Activated gamma-delta T cell (primary cell): ENCODE measurements around the gene CBFA2T3.

Experiments
- DNase-seq: peaks from one replicate; lab custom pipeline; 2025; lab: John Stamatoyannopoulos, UW

The CBFA2T3 gene

GRCh38 chr16:88839026-88839529 lies 137.9 kb downstream of the CBFA2T3 start:
- DNase-seq, result no peak

GRCh38 chr16:88838566-88838965 lies 138.4 kb downstream of the CBFA2T3 start:
- no peak for DNase-seq

- DNase-seq, result no peak
Observed at GRCh38 chr16:88837806-88838205, 139.2 kb downstream of the CBFA2T3 start.

- DNase-seq, result no peak
Observed at GRCh38 chr16:88836791-88837190, 140.2 kb downstream of the CBFA2T3 start.

- no peak for DNase-seq
Observed at GRCh38 chr16:88835818-88836217, 141.2 kb downstream of the CBFA2T3 start.

GRCh38 chr16:88835383-88835782 lies 141.6 kb downstream of the CBFA2T3 start:
- DNase-seq, result no peak

- DNase-seq, result no peak
Observed at GRCh38 chr16:88834670-88835069, 142.3 kb downstream of the CBFA2T3 start.

GRCh38 chr16:88833086-88833485 lies 143.9 kb downstream of the CBFA2T3 start:
- no peak for DNase-seq

- DNase-seq, result no peak
Observed at GRCh38 chr16:88831838-88832237, 145.2 kb downstream of the CBFA2T3 start.

GRCh38 chr16:88830783-88831182 lies 146.2 kb downstream of the CBFA2T3 start:
- DNase-seq, result no peak

- DNase-seq, result no peak
Observed at GRCh38 chr16:88830258-88830657, 146.7 kb downstream of the CBFA2T3 start.

GRCh38 chr16:88828711-88829110 lies 148.3 kb downstream of the CBFA2T3 start:
- DNase-seq, result no peak

GRCh38 chr16:88827727-88828126 lies 149.3 kb downstream of the CBFA2T3 start:
- no peak for DNase-seq

GRCh38 chr16:88826070-88826840 lies 150.8 kb downstream of the CBFA2T3 start:
- DNase-seq, result no peak

GRCh38 chr16:88825146-88825545 lies 151.9 kb downstream of the CBFA2T3 start:
- no peak for DNase-seq
